NB4 (cell line): ENCODE results near the gene PGLYRP4.

Experiments used
- POLR2A ChIP-seq: IDR thresholded peaks from 2 replicates; pipeline ENCODE4 v1.6.1; 2011; ENCODE audit warnings: mild to moderate bottlenecking; ENCODE audit not compliant: insufficient read length; ENCODE audit errors: extremely low read depth
- TF ChIP-seq, protein P1 (sequence below): IDR thresholded peaks from one replicate; pipeline ENCODE4 v1.5.1; 2012; ENCODE audit warnings: low read depth, low read length
- TF ChIP-seq, protein P2 (sequence below): IDR thresholded peaks from 2 replicates; pipeline ENCODE4 v1.6.1; 2011; ENCODE audit warnings: low read depth, low read length

DNA sequence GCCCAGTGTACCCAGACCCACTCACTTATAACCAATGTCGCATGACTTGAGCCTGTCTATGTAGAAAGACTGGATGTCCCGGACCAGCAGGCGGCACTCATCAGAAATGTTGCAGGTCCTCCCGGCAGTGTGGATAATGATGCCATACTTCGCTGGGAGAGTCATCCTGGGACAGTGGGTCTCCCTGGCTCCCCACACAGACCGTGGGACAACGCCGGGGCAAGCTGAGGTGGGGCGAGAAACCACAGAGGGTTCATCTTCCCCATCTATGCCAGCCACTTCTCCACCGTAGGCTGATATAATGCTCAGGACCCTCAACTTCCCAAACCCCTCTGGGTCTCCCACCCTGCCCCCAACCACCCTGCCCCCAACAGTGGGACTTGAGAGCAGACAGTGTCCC lies 8.3 kb downstream of the PGLYRP4 start:
- TF ChIP-seq, protein P1, sequence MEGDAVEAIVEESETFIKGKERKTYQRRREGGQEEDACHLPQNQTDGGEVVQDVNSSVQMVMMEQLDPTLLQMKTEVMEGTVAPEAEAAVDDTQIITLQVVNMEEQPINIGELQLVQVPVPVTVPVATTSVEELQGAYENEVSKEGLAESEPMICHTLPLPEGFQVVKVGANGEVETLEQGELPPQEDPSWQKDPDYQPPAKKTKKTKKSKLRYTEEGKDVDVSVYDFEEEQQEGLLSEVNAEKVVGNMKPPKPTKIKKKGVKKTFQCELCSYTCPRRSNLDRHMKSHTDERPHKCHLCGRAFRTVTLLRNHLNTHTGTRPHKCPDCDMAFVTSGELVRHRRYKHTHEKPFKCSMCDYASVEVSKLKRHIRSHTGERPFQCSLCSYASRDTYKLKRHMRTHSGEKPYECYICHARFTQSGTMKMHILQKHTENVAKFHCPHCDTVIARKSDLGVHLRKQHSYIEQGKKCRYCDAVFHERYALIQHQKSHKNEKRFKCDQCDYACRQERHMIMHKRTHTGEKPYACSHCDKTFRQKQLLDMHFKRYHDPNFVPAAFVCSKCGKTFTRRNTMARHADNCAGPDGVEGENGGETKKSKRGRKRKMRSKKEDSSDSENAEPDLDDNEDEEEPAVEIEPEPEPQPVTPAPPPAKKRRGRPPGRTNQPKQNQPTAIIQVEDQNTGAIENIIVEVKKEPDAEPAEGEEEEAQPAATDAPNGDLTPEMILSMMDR = no peak
- TF ChIP-seq, protein P2, sequence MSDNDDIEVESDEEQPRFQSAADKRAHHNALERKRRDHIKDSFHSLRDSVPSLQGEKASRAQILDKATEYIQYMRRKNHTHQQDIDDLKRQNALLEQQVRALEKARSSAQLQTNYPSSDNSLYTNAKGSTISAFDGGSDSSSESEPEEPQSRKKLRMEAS = no peak
- TF ChIP-seq POLR2A = no peak
